ENCODE data around the gene CYFIP1.

Gene CYFIP1

GRCh38 chr15:22888120-22888859 lies 91.9 kb downstream of the CYFIP1 start:
- TF ChIP-seq ZNF274 (IDR thresholded peaks at IDR 0.05; ENCODE audit: low read depth, low read length), result no peak
- no peak overlapping the region for H3K4me3 ChIP-seq (ENCODE audit: low read length)

- no peak overlapping the region for H3K4me3 ChIP-seq (ENCODE audit: low read length)
- TF ChIP-seq ZNF274 (IDR thresholded peaks at IDR 0.05; ENCODE audit: low read depth, low read length), result no peak
Observed at GRCh38 chr15:22887157-22887951, 92.8 kb downstream of the CYFIP1 start.

GRCh38 chr15:22885120-22885519 lies 95.0 kb downstream of the CYFIP1 start:
- no peak for TF ChIP-seq ZNF274 (IDR thresholded peaks at IDR 0.05; ENCODE audit: low read depth, low read length)
- H3K4me3 ChIP-seq (ENCODE audit: low read length), result no peak overlapping the region

DNA sequence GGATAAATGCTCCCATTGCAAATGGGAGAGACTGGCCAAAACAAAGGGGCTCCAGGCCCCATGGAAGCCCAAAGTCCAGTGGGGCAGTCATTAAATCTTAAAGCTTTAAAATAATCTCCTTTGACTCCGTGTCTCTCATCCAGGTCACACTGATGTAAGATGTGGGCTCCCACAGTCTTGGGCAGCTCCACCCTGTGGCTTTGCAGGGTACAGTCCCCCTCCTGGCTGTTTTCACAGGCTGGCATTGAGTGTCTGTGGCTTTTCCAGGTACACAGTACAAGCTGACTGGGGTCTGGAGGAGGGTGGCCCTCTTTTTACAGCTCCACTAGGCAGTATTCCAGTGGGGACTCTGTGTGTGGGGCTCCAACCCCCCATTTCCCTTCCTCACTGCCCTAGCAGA lies 95.8 kb downstream of the CYFIP1 start:
- H3K4me3 ChIP-seq (ENCODE audit: low read length), result no peak overlapping the region
- no peak for TF ChIP-seq ZNF274 (IDR thresholded peaks at IDR 0.05; ENCODE audit: low read depth, low read length)

- H3K4me3 ChIP-seq (ENCODE audit: low read length), result no peak overlapping the region
- no peak for TF ChIP-seq ZNF274 (IDR thresholded peaks at IDR 0.05; ENCODE audit: low read depth, low read length)
Observed at GRCh38 chr15:22883196-22883595, 97.0 kb downstream of the CYFIP1 start.

DNA sequence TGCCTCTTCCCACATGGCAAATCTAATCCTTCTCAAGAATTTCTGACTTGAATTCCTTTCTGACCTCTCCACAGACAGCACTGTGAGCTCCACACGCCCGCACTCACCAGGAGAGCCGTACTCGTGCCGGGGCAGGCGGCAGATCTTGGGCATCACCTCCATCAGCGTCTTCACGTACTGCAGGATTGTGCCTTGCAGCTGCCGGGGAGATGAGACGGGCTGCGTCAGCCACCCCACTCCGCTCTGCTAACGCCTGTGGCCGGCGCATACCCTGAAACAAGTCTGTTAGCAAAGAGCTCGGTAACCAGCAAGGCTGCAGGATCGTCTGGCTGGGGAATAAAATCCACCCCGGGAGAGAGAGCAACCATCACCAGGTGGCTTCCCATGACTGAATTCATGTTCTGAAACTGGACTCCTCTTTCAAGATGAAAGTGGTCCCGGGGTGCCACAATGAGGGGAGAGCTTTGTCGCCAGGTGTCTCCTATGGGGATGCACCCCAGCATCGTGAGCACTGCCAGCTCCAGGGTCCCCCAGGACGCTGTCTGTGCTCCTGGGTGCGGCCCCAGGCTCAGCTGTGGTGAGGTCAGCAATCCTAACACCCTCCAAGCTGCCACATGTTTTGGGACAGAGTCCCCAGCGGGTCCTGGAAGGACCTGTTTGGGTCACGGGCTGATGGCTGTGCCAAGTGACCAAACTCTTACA lies 98.3 kb downstream of the CYFIP1 start:
- no peak overlapping the region for H3K4me3 ChIP-seq (ENCODE audit: low read length)
- TF ChIP-seq ZNF274 (IDR thresholded peaks at IDR 0.05; ENCODE audit: low read depth, low read length), result no peak

GRCh38 chr15:22880981-22881738 lies 99.0 kb downstream of the CYFIP1 start:
- no peak for TF ChIP-seq ZNF274 (IDR thresholded peaks at IDR 0.05; ENCODE audit: low read depth, low read length)
- H3K4me3 ChIP-seq (ENCODE audit: low read length), result no peak overlapping the region

DNA sequence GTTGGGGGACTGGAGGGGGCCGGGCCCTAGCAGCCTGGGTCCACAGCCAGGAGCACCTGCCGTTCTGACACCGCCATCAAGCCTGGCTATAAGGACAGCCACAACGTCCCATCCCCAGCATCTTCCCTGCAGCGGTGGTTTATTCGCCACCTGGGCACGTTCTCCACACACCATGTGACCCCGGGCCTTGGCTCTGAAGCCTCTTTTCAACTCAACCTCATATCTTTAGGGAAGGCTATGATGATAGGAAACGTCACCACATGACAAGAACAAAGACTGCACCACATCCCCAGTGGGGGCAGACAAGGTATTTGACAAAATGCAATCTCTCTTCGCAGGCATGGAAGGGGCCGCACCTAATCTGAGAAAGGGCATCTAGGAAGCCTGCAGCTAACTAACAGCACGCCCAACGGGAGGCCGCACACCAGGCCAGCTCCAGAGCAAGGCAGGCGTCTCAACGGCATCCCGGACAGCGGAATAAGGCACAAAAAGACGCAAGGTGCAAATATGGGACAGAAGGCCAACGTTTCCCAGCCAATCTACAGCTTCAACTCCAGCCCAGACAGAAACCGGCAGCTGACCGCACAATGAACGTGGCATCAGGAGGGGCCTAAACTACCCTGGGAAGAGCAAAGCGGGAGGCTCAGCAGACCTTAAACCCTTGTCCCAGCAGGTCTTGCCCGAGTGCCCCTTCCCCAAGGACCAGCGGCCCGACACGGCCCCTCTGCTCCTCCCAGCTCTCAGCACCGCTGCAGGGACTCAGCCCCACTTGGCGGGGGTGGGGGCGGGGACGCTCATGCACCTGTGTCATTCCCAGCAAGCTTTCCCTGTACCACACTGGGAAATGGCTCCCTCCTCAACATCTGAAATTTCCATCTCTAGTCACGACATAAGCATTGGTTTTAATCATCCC lies 99.8 kb downstream of the CYFIP1 start:
- H3K4me3 ChIP-seq (ENCODE audit: low read length), result no peak overlapping the region
- TF ChIP-seq ZNF274 (IDR thresholded peaks at IDR 0.05; ENCODE audit: low read depth, low read length), result no peak

DNA sequence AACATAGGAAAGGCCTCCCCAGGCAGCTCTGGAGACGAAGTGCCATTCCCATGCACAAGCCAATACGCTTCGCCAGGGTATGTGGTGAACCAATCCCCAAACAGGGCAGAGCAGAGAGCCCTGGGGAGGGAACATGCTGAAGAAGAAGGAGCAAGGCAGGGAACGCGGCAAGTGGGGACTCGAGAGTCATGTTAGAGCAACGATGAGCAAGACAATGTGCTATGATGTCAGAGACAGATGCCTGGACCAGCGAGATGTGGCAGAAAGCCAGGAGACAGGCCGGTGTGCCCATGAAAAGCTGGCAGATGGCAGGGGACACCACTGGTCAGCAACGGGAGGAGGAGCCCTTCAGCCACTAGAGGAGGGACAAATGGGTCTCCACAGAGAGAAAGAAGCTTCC lies 102.1 kb downstream of the CYFIP1 start:
- no peak for TF ChIP-seq ZNF274 (IDR thresholded peaks at IDR 0.05; ENCODE audit: low read depth, low read length)
- no peak overlapping the region for H3K4me3 ChIP-seq (ENCODE audit: low read length)

DNA sequence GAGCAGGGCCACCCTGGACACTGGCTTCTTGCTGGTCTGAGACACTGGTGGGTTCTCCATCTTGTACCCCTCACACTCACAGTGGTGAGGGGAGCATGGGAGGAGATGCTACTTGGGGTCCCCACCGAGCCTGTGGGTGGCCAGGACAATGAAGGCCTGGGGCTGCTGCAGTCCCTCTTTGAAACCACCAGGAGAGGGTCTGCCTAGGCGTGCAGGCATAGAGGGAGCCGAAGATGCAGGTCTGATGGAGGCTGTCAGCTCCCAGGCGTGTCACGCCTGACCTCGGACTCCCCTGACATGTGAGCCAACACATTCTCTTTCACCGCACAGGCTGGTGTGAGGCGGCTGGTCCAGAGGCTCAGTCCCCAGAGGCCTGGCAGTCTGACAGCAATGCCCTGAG lies 102.6 kb downstream of the CYFIP1 start:
- TF ChIP-seq ZNF274 (IDR thresholded peaks at IDR 0.05; ENCODE audit: low read depth, low read length), result no peak
- no peak overlapping the region for H3K4me3 ChIP-seq (ENCODE audit: low read length)

DNA sequence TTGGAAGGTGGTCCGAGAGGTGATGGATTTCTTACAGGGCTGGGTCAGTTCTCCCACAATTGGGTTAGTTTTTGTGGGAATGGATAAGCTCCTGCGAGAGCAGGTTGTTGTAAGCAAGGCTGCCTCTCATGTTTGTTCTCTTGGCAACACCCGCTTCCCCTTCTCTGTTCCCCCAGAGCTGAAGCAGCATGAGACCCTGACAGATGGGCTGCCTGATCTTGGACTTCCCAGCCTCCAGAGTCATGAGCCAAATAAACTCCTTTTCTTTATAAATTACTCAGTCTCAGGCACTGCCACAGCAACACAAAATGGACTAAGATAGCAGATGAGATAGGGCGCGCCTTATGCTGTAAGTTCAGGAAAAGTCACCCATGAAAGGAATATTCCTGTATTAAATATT lies 103.1 kb downstream of the CYFIP1 start:
- H3K4me3 ChIP-seq (ENCODE audit: low read length), result no peak overlapping the region
- no peak for TF ChIP-seq ZNF274 (IDR thresholded peaks at IDR 0.05; ENCODE audit: low read depth, low read length)

DNA sequence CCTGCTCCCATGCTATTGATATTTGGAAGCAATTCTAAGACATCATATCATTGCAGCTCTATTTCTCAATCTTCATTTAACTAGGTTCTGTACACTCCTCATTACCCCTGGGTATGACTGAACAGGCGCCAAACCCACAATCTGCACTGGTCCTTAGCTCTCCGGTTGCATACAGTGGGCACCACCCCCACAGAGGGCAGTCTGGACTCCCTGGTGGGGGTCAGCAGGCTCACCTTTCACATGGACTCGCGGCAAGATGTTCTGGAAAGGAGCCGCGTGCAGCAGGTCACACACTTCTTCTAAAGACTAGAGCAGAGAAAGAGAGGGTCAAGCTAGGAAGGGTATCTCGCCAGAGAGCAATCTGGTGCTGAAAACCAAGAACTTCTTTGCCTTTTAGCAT lies 105.2 kb downstream of the CYFIP1 start:
- TF ChIP-seq ZNF274 (IDR thresholded peaks at IDR 0.05; ENCODE audit: low read depth, low read length), result no peak
- H3K4me3 ChIP-seq (ENCODE audit: low read length), result no peak overlapping the region

GRCh38 chr15:22874256-22874655 lies 105.9 kb downstream of the CYFIP1 start:
- no peak for TF ChIP-seq ZNF274 (IDR thresholded peaks at IDR 0.05; ENCODE audit: low read depth, low read length)
- no peak overlapping the region for H3K4me3 ChIP-seq (ENCODE audit: low read length)

All from GM08714 (cell line).